ENCODE data around the gene NSD2.
"Not testable (repeated sequence)": the region's sequence is repeated elsewhere in the genome, so short reads cannot be mapped to it uniquely, and the experiment has no call there.

Gene NSD2

DNA sequence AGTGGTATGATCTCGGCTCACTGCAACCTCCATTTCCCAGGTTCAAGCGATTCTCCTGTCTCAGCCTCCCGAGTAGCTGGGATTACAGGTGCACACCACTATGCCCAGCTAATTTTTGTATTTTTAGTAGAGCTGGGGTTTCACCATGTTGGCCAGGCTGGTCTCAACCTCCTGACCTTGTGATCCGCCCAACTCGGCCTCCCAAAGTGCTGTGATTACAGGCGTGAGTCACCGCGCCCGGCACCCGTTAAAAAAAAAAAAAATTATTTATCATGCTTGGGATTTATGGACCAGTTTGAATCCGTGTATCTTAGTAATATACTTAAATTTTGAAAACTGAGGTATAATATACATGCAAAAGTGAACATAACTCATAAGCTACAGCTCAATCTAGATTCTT lies 38.5 kb downstream of the NSD2 start:
- not testable (repeated sequence) for H3K4me1 ChIP-seq (ENCODE audit: control insufficient read depth, insufficient read depth, low read length, poor library complexity, severe bottlenecking); H3K36me3 ChIP-seq (ENCODE audit: control insufficient read depth, insufficient read depth, low read length); DNase-seq

GRCh38 chr4:1910643-1911042 lies 39.5 kb downstream of the NSD2 start:
- Histone ChIP-seq H3K36me3 (ENCODE audit: control insufficient read depth, insufficient read depth, low read length) (peaks cover 4% of the 10 kb centered on the region), H3K27me3 (replicated peaks; ENCODE audit: control insufficient read depth, insufficient read depth, low read length, poor library complexity, severe bottlenecking) (no peaks in the 10 kb centered on the region), H3K27ac (ENCODE audit: insufficient read depth, low read length, poor library complexity, severe bottlenecking) (no peak overlapping the region), H3K9me3 (ENCODE audit: control insufficient read depth, low read length) (no peaks in the 10 kb centered on the region), H3K4me1 (ENCODE audit: control insufficient read depth, insufficient read depth, low read length, poor library complexity, severe bottlenecking) (peaks cover 4% of the 10 kb centered on the region), H3K4me3 (ENCODE audit: insufficient read depth, low read depth, low read length, poor library complexity, severe bottlenecking) (no peak overlapping the region)
- no peak for DNase-seq

More for the DNA sequence above, 38.5 kb downstream of the NSD2 start:
- H3K4me3 ChIP-seq (ENCODE audit: insufficient read depth, low read depth, low read length, poor library complexity, severe bottlenecking); H3K27me3 ChIP-seq (replicated peaks; ENCODE audit: control insufficient read depth, insufficient read depth, low read length, poor library complexity, severe bottlenecking); H3K27ac ChIP-seq (ENCODE audit: insufficient read depth, low read length, poor library complexity, severe bottlenecking); H3K9me3 ChIP-seq (ENCODE audit: control insufficient read depth, low read length): not testable (repeated sequence)

GRCh38 chr4:1911316-1911715 lies 40.1 kb downstream of the NSD2 start:
- not testable (repeated sequence) for H3K27me3 ChIP-seq (replicated peaks; ENCODE audit: control insufficient read depth, insufficient read depth, low read length, poor library complexity, severe bottlenecking); DNase-seq; H3K4me1 ChIP-seq (ENCODE audit: control insufficient read depth, insufficient read depth, low read length, poor library complexity, severe bottlenecking); H3K4me3 ChIP-seq (ENCODE audit: insufficient read depth, low read depth, low read length, poor library complexity, severe bottlenecking); H3K27ac ChIP-seq (ENCODE audit: insufficient read depth, low read length, poor library complexity, severe bottlenecking); H3K9me3 ChIP-seq (ENCODE audit: control insufficient read depth, low read length)
- H3K36me3 ChIP-seq (ENCODE audit: control insufficient read depth, insufficient read depth, low read length): peaks cover 10% of the 10 kb centered on the region

DNA sequence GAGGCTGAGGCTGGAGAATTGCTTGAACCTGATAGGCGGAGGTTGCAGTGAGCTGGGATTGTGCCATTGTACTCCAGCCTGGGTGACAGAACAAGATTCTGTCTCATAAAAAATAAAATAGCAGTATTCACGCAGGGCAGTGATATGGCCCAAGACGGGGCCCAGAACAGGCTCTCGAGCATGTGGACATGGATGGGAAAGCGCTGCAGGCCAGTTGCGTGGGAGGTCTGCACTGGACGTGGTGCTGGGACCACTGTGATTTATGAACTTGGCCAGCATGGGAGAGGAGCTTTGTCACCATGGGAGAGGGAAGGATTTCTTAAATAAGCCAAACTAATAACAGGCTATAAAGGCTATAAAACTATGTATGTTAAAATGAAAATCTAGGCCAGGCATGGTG lies 51.6 kb downstream of the NSD2 start:
- Histone ChIP-seq H3K4me3 (ENCODE audit: insufficient read depth, low read depth, low read length, poor library complexity, severe bottlenecking) (no peak overlapping the region), H3K36me3 (ENCODE audit: control insufficient read depth, insufficient read depth, low read length) (peaks cover 9% of the 10 kb centered on the region), H3K27me3 (replicated peaks; ENCODE audit: control insufficient read depth, insufficient read depth, low read length, poor library complexity, severe bottlenecking) (no peaks in the 10 kb centered on the region), H3K4me1 (ENCODE audit: control insufficient read depth, insufficient read depth, low read length, poor library complexity, severe bottlenecking) (no peaks in the 10 kb centered on the region), H3K27ac (ENCODE audit: insufficient read depth, low read length, poor library complexity, severe bottlenecking) (no peak overlapping the region), H3K9me3 (ENCODE audit: control insufficient read depth, low read length) (no peaks in the 10 kb centered on the region)
- DNase-seq: no peak

DNA sequence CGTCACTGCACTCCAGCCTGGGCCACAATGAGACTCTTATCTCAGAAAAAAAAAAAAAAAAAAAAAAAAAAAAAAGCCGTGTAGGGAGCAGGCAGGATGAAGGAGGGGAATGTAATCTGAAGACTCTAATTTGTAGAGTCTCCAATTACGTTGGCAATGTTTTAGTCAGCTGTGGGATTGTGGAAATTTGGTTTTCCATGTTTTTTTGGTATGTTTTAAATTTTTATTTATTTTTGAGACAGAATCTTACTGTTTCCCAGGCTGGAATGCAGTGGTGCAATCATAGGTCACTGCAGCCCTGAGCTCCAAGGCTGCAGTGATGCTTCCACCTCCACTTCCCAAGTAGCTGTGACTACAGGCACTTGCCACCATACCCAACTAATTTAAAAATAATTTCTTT lies 56.5 kb downstream of the NSD2 start:
- Histone ChIP-seq H3K9me3 (ENCODE audit: control insufficient read depth, low read length) (no peaks in the 10 kb centered on the region), H3K27me3 (replicated peaks; ENCODE audit: control insufficient read depth, insufficient read depth, low read length, poor library complexity, severe bottlenecking) (no peaks in the 10 kb centered on the region), H3K27ac (ENCODE audit: insufficient read depth, low read length, poor library complexity, severe bottlenecking) (no peak overlapping the region), H3K4me1 (ENCODE audit: control insufficient read depth, insufficient read depth, low read length, poor library complexity, severe bottlenecking) (no peaks in the 10 kb centered on the region), H3K36me3 (ENCODE audit: control insufficient read depth, insufficient read depth, low read length) (peaks cover 10% of the 10 kb centered on the region), H3K4me3 (ENCODE audit: insufficient read depth, low read depth, low read length, poor library complexity, severe bottlenecking) (no peak overlapping the region)
- no peak for DNase-seq

DNA sequence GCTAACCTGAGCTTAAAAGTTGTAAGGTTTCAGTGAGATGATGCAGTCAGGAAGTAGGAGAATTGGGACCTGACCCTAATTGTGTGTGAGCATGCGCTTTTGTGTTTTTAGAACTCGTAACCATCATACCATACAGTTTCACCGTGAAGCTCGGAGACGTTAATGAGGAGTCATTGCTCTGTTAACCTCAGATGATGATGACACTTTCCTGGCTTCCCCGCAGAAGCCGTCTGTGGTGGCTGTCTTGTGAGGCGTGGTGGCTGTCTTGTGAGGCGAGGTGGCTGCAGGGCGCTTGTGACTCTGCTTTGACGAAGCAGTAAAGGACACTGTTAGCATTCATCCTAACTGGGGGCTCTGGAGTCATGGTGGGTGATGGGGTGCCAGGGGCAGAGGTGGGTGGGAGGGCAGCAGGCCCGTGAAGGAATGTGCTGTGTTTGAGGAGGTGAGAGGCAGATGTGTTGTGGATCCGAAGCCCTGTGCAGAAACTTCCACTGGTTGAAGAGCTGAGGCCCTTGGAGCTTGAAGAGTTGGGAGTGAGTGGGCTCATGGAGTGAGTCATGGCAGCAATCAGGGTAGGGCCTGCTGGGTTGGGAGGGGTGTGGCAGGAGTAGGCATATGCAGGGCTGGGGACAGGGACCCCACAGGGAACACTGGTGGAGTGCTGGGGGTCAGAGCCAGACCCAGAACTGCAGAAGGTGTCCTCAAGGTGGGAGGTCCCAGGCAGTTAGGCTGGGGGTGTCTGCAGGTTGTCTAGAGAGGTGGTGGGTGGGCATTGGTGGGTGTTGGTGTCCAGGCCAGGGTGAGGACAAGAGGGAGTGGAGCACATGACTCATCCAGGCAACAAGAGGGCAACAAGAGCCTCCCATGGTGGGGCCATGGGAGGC lies 57.4 kb downstream of the NSD2 start:
- Histone ChIP-seq H3K27me3 (replicated peaks; ENCODE audit: control insufficient read depth, insufficient read depth, low read length, poor library complexity, severe bottlenecking) (no peaks in the 10 kb centered on the region), H3K36me3 (ENCODE audit: control insufficient read depth, insufficient read depth, low read length) (peaks cover 10% of the 10 kb centered on the region), H3K4me1 (ENCODE audit: control insufficient read depth, insufficient read depth, low read length, poor library complexity, severe bottlenecking) (no peaks in the 10 kb centered on the region), H3K27ac (ENCODE audit: insufficient read depth, low read length, poor library complexity, severe bottlenecking) (no peak overlapping the region), H3K4me3 (ENCODE audit: insufficient read depth, low read depth, low read length, poor library complexity, severe bottlenecking) (no peak overlapping the region), H3K9me3 (ENCODE audit: control insufficient read depth, low read length) (no peaks in the 10 kb centered on the region)
- DNase-seq: no peak

DNA sequence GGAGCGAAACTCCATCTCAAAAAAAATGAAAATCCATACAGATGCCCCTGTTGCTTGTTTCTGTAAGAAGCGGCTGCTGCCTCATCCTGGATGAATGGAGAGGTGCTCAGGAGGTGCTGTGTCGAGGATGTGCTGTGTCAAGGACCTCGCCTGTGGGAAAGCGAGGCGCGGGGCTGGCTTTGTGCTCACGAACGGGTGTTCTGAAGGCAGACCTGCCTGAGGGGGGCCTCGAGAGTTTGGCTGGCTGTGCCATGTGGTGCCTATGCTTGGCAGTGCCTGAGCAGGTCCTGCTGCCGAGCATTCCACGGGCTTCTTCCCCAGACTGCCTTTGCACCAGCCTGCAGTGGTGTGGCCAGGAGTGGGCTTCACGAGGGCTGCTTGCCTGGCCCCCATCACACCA lies 61.5 kb downstream of the NSD2 start:
- H3K36me3 ChIP-seq (ENCODE audit: control insufficient read depth, insufficient read depth, low read length): peaks cover 22% of the 10 kb centered on the region
- no peaks in the 10 kb centered on the region for H3K9me3 ChIP-seq (ENCODE audit: control insufficient read depth, low read length)
- no peak for DNase-seq
- H3K4me3 ChIP-seq (ENCODE audit: insufficient read depth, low read depth, low read length, poor library complexity, severe bottlenecking): no peak overlapping the region
- no peak overlapping the region for H3K27ac ChIP-seq (ENCODE audit: insufficient read depth, low read length, poor library complexity, severe bottlenecking)
- H3K27me3 ChIP-seq (replicated peaks; ENCODE audit: control insufficient read depth, insufficient read depth, low read length, poor library complexity, severe bottlenecking): no peaks in the 10 kb centered on the region
- no peaks in the 10 kb centered on the region for H3K4me1 ChIP-seq (ENCODE audit: control insufficient read depth, insufficient read depth, low read length, poor library complexity, severe bottlenecking)

DNA sequence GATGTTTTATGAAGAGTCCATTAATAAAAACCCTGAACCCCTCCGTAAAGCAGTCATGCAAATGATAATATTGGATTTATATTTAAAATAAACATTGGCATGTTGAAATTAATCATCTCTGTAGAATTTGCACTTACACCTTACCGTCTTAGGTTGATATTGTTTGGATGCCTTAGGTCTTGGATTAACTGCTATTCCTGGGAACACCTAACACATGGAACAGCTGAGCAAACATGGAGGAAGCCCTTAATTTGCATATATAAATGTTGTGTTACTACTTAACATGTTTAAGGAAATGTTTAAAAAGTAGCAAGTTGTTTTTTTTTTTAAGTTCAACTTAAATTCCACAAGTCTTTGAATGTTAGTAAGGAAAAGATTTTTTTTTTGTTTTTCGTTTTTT lies 62.5 kb downstream of the NSD2 start:
- H3K4me3 ChIP-seq (ENCODE audit: insufficient read depth, low read depth, low read length, poor library complexity, severe bottlenecking): no peak overlapping the region
- H3K9me3 ChIP-seq (ENCODE audit: control insufficient read depth, low read length): no peaks in the 10 kb centered on the region
- no peaks in the 10 kb centered on the region for H3K4me1 ChIP-seq (ENCODE audit: control insufficient read depth, insufficient read depth, low read length, poor library complexity, severe bottlenecking)
- H3K27ac ChIP-seq (ENCODE audit: insufficient read depth, low read length, poor library complexity, severe bottlenecking): no peak overlapping the region
- H3K27me3 ChIP-seq (replicated peaks; ENCODE audit: control insufficient read depth, insufficient read depth, low read length, poor library complexity, severe bottlenecking): no peaks in the 10 kb centered on the region
- DNase-seq: no peak
- peaks cover 25% of the 10 kb centered on the region for H3K36me3 ChIP-seq (ENCODE audit: control insufficient read depth, insufficient read depth, low read length)

- Histone ChIP-seq H3K4me1 (ENCODE audit: control insufficient read depth, insufficient read depth, low read length, poor library complexity, severe bottlenecking) (no peaks in the 10 kb centered on the region), H3K27me3 (replicated peaks; ENCODE audit: control insufficient read depth, insufficient read depth, low read length, poor library complexity, severe bottlenecking) (no peaks in the 10 kb centered on the region), H3K36me3 (ENCODE audit: control insufficient read depth, insufficient read depth, low read length) (peaks cover 30% of the 10 kb centered on the region), H3K9me3 (ENCODE audit: control insufficient read depth, low read length) (no peaks in the 10 kb centered on the region), H3K27ac (ENCODE audit: insufficient read depth, low read length, poor library complexity, severe bottlenecking) (no peak overlapping the region), H3K4me3 (ENCODE audit: insufficient read depth, low read depth, low read length, poor library complexity, severe bottlenecking) (no peak overlapping the region)
- DNase-seq: no peak
Measured at GRCh38 chr4:1937550-1937949, 66.4 kb downstream of the NSD2 start.

DNA sequence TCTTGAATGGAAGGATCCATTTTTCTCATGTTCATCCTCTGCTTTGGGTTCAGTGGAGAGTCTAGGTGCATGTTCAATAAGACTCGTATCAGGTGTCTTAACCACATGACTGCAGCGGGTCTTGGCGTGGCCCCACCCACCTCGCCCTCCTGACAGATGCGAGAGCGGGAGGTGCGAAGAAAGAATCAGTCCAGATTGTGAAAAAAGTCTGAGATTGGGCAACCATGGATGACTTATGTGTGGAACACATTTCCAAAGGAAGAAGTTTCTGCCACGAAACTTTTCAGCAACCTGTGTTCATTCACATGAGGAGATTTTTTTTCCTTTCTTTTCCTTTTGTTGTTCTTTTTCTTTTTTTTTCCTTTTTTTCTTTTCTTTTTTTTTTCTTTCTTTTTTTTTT lies 66.8 kb downstream of the NSD2 start:
- Histone ChIP-seq H3K9me3 (ENCODE audit: control insufficient read depth, low read length) (no peaks in the 10 kb centered on the region), H3K36me3 (ENCODE audit: control insufficient read depth, insufficient read depth, low read length) (peaks cover 30% of the 10 kb centered on the region), H3K4me3 (ENCODE audit: insufficient read depth, low read depth, low read length, poor library complexity, severe bottlenecking) (no peak overlapping the region), H3K4me1 (ENCODE audit: control insufficient read depth, insufficient read depth, low read length, poor library complexity, severe bottlenecking) (no peaks in the 10 kb centered on the region), H3K27me3 (replicated peaks; ENCODE audit: control insufficient read depth, insufficient read depth, low read length, poor library complexity, severe bottlenecking) (no peaks in the 10 kb centered on the region), H3K27ac (ENCODE audit: insufficient read depth, low read length, poor library complexity, severe bottlenecking) (no peak overlapping the region)
- DNase-seq: no peak
